Measurements from ENCODE around the gene DNM1. TPM values are rescaled to one million over a fixed set of nuclear protein-coding genes. Genes with fewer than 3 reads are reported as not detected.
A peak's percentile ranks its signal among the peaks of the same experiment; 100 is the strongest.
"Not testable (repeated sequence)": the region's sequence is repeated elsewhere in the genome, so short reads cannot be mapped to it uniquely, and the experiment has no call there.

Gene DNM1
- total RNA-seq, 1 donor from 2014 or later, result 112 TPM

DNA sequence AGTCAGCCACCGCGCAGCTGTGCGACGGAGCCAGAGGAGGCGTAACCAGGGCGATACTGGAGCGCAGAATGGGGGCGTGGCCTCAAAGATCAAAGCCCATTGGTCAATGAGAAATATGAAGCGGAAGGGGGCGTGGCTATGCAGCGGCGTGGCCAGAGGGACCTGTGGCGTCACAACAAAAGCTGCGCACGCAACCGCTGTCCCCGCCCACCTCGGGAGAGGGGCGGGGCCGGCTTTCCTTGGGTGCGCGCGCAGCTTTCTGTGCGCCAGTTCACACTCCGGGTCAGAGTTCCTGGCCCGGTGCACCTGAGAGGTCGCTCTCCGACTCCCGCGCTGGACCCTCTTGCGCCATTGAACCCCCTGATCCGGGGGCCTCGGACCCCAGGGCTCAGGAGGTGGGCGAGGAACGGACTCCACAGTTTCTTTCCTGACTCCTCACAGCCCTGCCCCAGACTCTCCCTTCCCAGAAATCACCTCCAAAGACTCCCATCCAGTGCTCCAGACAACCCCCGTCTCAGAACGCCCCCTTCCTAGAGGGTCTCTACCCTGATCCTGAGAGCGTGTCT, 72.9 kb downstream of the DNM1 start, which contains the start of gene SWI5:
SWI5 (plus strand) TSS at position 269 of the 566 bp plus-strand sequence.
- TF ChIP-seq, protein P1, sequence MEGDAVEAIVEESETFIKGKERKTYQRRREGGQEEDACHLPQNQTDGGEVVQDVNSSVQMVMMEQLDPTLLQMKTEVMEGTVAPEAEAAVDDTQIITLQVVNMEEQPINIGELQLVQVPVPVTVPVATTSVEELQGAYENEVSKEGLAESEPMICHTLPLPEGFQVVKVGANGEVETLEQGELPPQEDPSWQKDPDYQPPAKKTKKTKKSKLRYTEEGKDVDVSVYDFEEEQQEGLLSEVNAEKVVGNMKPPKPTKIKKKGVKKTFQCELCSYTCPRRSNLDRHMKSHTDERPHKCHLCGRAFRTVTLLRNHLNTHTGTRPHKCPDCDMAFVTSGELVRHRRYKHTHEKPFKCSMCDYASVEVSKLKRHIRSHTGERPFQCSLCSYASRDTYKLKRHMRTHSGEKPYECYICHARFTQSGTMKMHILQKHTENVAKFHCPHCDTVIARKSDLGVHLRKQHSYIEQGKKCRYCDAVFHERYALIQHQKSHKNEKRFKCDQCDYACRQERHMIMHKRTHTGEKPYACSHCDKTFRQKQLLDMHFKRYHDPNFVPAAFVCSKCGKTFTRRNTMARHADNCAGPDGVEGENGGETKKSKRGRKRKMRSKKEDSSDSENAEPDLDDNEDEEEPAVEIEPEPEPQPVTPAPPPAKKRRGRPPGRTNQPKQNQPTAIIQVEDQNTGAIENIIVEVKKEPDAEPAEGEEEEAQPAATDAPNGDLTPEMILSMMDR (conservative IDR thresholded peaks at IDR 0.05), result no peak
- H3K4me3 Mint-ChIP-seq, result peak within 1 kb of the TSS; percentile 94
- H3K4me1 Mint-ChIP-seq (ENCODE audit: unreplicated experiment), result peaks cover 32% of the 10 kb centered on the region

DNA sequence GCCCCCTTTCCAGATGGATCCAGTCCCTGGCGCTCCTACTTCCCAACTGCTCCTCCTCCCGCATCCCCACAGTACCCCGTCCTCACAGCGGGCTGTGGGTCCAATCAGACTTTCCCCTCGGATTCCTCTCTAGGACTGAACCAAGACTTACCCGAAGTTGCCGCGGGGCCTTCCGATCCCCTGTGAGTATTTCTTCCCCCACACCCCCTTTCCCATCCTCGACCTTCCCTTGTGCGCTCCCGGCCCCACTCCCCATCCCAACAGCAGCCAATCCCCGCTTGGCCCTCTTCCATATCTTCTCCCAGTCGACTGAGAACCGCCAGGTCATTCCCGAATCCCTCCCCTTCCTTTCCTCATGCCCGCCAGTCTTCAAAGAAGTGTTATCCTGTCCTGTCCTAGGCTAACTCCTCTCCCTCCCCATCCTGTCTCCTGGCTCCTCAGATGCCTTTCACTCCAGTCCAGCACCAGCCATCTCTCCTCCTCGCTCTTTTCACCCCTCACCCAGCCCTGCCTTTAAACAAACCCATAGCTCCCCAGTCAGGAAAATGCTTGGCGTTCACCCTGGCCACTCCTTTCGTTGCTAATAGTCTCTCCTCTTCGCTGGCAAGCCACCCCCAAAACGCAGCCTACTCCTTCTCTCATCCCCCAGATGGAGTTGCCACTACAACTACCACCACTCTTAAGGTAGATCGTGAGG, 73.5 kb downstream of the DNM1 start:
- H3K36me3 Mint-ChIP-seq, result peaks cover 15% of the 10 kb centered on the region

More for the DNA sequence above, 72.9 kb downstream of the DNM1 start, which contains the start of gene SWI5:
- Mint-ChIP-seq H3K27ac (peak within 1 kb of the TSS; percentile 85), H3K36me3 (peaks cover 12% of the 10 kb centered on the region), H3K9me3 (no peaks in the 10 kb centered on the region), H3K27me3 (no peaks in the 10 kb centered on the region)
- DNase-seq (ENCODE audit: extremely low spot score, unreplicated experiment), result peak; percentile 100

DNA sequence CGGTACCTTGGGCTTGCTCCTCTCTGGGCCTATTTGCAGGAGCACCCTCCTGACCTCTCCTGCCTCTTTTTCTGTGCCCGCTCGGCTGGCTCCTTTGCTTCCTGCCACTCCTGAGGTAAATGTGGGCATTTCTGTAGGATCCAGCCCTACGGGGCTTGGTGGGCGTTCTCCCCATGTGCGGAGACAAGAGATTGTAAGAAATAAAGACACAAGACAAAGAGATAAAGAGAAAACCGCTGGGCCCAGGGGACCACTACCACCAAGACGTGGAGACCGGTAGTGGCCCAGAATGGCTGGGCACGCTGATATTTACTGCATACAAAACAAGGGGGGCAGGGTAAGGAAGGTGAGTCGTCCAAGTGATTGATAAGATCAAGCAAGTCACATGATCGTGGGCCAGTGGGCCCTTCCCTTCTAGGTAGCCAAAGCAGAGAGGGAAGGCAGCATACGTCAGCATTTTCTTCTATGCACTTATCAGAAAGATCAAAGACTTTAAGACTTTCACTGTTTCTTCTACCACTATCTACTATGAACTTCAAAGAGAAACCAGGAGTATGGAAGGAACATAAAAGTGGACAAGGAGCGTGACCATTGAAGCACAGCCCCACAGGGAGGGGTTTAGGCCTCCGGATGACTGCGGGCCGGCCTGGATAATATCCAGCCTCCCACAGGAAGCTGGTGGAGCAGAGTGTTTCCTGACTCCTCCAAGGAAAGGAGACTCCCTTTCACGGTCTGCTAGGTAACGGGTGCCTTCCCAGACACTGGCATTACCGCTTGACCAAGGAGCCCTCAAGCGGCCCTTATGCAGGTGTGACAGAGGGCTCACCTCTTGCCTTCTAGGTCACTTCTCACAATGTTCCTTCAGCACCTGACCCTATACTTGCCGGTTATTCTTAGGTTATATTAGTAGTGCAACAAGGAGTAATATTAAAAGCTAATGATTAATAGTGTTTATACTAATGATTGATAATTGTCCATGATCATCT, 76.2 kb downstream of the DNM1 start:
- Mint-ChIP-seq H3K4me3 (peak overlapping the region; percentile 76), H3K36me3 (peaks cover 10% of the 10 kb centered on the region), H3K4me1 (ENCODE audit: unreplicated experiment) (peaks cover 26% of the 10 kb centered on the region)
- H3K27ac Mint-ChIP-seq; H3K27me3 Mint-ChIP-seq; DNase-seq (ENCODE audit: extremely low spot score, unreplicated experiment); H3K9me3 Mint-ChIP-seq: not testable (repeated sequence)

More for the DNA sequence above, 73.5 kb downstream of the DNM1 start:
- DNase-seq (ENCODE audit: extremely low spot score, unreplicated experiment), result no peak
- Mint-ChIP-seq H3K9me3 (no peaks in the 10 kb centered on the region), H3K4me3 (peak overlapping the region; percentile 94), H3K27me3 (no peaks in the 10 kb centered on the region), H3K4me1 (ENCODE audit: unreplicated experiment) (peaks cover 32% of the 10 kb centered on the region), H3K27ac (peak overlapping the region; percentile 85)
- TF ChIP-seq, protein P1 (conservative IDR thresholded peaks at IDR 0.05), result no peak

DNA sequence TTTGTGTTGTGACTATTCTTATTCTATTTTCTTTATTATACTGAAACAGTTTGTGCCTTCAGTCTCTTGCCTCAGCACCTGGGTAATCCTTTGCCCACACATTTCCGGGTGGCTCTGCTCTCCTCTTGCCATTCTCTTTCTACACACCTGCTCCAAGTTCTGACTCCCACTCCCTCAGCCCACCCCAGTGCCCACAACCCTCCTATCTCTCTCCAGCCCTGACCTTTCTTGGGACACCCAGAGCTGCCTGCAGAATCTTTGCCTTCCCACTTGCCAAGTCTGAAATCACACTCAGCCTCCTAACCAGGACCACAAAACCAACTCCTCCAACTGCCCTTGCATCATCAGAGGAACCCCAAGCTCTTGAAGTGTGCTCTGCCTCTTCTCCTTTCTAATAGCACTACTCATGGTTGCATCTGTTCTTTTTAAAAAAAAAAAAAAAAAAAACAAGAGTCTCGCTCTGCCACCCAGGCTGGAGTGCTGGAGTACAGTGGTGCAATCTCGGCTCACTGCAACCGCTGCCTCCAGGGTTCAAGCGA, 77.0 kb downstream of the DNM1 start:
- Mint-ChIP-seq H3K27me3 (no peaks in the 10 kb centered on the region), H3K36me3 (peaks cover 6% of the 10 kb centered on the region), H3K4me3 (no peak overlapping the region), H3K27ac (no peak overlapping the region), H3K4me1 (ENCODE audit: unreplicated experiment) (peaks cover 21% of the 10 kb centered on the region), H3K9me3 (no peaks in the 10 kb centered on the region)
- TF ChIP-seq, protein P1 (conservative IDR thresholded peaks at IDR 0.05), result no peak
- no peak for DNase-seq (ENCODE audit: extremely low spot score, unreplicated experiment)

DNA sequence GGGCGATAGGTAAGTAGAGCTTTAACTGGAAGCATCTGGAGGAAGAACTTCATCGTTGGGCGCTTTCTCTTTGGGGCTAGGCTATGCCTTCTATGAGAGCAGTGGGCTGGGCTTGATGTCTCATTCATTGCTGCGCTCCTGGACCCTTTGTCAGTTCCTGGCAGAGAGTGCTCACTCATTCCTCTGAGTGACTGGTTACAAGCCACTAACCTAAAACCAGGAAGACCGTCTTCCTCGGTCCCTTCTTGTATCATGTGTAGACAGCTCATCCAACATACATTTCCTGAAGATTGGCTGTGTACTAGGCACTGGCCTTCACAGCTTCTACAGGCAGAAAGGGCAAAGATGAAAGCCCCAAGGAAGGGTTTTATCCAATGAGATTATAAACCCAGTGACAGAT, 79.3 kb downstream of the DNM1 start:
- H3K9me3 Mint-ChIP-seq, result no peaks in the 10 kb centered on the region
- TF ChIP-seq, protein P1 (conservative IDR thresholded peaks at IDR 0.05), result no peak
- DNase-seq (ENCODE audit: extremely low spot score, unreplicated experiment), result no peak
- H3K4me1 Mint-ChIP-seq (ENCODE audit: unreplicated experiment), result peaks cover 12% of the 10 kb centered on the region
- H3K36me3 Mint-ChIP-seq, result peaks cover 6% of the 10 kb centered on the region
- H3K4me3 Mint-ChIP-seq, result no peak overlapping the region
- H3K27me3 Mint-ChIP-seq, result no peaks in the 10 kb centered on the region
- no peak overlapping the region for H3K27ac Mint-ChIP-seq
